ENCODE measurements around the gene MGMT. TPM values are rescaled to one million over a fixed set of nuclear protein-coding genes. Genes with fewer than 3 reads are reported as not detected.

MGMT gene
- total and polyA plus RNA-seq, 4 donors, result 28.2 to 79.1 (median 46.0) TPM

DNA sequence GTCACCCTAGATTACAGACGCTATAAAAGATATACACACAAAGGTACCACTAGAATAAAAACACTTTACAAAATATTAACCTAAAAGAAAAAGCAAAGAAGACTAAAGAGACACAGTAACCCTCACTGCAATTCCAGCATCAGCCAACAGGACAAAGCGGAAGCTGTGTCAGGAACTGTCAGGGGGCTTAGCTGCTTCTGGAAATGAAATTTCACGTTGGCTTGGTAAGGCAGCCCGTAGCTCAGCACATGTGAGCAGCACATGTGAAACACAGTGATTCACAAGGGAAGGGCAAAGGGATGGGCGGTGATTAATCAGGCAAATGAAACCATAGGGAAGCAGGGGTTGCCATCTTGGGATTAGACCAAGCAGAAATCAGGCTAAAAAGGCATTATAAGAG is 195.4 kb downstream of the MGMT start:
- peaks cover 0 to 8% (median 0%) of the 10 kb centered on the region in 4 donors for H3K36me3 ChIP-seq (ENCODE audit: control insufficient read depth in 4 of 4, insufficient read depth in 3 of 4, low read depth in 1 of 4, low read length in 3 of 4)
- H3K9ac ChIP-seq (ENCODE audit: low read depth in 1 of 2, low read length in 2 of 2), result no peak overlapping the region
- no peaks in the 10 kb centered on the region for H3K9me3 ChIP-seq (ENCODE audit: control insufficient read depth in 4 of 4, low read length in 3 of 4)
- no peak for DNase-seq (ENCODE audit: low spot score)
- no peaks in the 10 kb centered on the region for H3K27me3 ChIP-seq (ENCODE audit: control insufficient read depth in 4 of 4, insufficient read depth in 4 of 4, low read length in 3 of 4)
- no peak overlapping the region for H3K27ac ChIP-seq (ENCODE audit: low read depth in 1 of 2, low read length in 2 of 2)
- H3K4me3 ChIP-seq (ENCODE audit: low read depth in 1 of 3, low read length in 3 of 3), result no peak overlapping the region
- H3K4me1 ChIP-seq (ENCODE audit: control insufficient read depth in 4 of 4, insufficient read depth in 4 of 4, low read length in 3 of 4), result no peaks in the 10 kb centered on the region
- WGBS, result 96% methylated on average over 5 of the region's 5 CpGs
- no peak for TF ChIP-seq RAD21 (IDR thresholded peaks at IDR 0.05)
- no peak for TF ChIP-seq TAF1 (conservative IDR thresholded peaks at IDR 0.05)
- no peak for TF ChIP-seq HNF4A (conservative IDR thresholded peaks at IDR 0.05)
- TF ChIP-seq, protein P1, sequence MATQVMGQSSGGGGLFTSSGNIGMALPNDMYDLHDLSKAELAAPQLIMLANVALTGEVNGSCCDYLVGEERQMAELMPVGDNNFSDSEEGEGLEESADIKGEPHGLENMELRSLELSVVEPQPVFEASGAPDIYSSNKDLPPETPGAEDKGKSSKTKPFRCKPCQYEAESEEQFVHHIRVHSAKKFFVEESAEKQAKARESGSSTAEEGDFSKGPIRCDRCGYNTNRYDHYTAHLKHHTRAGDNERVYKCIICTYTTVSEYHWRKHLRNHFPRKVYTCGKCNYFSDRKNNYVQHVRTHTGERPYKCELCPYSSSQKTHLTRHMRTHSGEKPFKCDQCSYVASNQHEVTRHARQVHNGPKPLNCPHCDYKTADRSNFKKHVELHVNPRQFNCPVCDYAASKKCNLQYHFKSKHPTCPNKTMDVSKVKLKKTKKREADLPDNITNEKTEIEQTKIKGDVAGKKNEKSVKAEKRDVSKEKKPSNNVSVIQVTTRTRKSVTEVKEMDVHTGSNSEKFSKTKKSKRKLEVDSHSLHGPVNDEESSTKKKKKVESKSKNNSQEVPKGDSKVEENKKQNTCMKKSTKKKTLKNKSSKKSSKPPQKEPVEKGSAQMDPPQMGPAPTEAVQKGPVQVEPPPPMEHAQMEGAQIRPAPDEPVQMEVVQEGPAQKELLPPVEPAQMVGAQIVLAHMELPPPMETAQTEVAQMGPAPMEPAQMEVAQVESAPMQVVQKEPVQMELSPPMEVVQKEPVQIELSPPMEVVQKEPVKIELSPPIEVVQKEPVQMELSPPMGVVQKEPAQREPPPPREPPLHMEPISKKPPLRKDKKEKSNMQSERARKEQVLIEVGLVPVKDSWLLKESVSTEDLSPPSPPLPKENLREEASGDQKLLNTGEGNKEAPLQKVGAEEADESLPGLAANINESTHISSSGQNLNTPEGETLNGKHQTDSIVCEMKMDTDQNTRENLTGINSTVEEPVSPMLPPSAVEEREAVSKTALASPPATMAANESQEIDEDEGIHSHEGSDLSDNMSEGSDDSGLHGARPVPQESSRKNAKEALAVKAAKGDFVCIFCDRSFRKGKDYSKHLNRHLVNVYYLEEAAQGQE (IDR thresholded peaks at IDR 0.05), result no peak
- no peak for TF ChIP-seq EGR1 (IDR thresholded peaks at IDR 0.05; ENCODE audit: low read depth in 2 of 2)
- no peak for TF ChIP-seq GABPA (IDR thresholded peaks at IDR 0.05 in 1 of 2, conservative IDR thresholded peaks at IDR 0.05 in 1 of 2)
- TF ChIP-seq YY1 (IDR thresholded peaks at IDR 0.05), result no peak
- TF ChIP-seq NR2F2 (IDR thresholded peaks at IDR 0.05), result no peak
- no peak for TF ChIP-seq FOXA2 (IDR thresholded peaks at IDR 0.05)
- TF ChIP-seq HNF4G (IDR thresholded peaks at IDR 0.05), result no peak
- TF ChIP-seq FOXA1 (IDR thresholded peaks at IDR 0.05), result no peak
- TF ChIP-seq, protein P2, sequence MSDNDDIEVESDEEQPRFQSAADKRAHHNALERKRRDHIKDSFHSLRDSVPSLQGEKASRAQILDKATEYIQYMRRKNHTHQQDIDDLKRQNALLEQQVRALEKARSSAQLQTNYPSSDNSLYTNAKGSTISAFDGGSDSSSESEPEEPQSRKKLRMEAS (IDR thresholded peaks at IDR 0.05), result no peak
- TF ChIP-seq, protein P3, sequence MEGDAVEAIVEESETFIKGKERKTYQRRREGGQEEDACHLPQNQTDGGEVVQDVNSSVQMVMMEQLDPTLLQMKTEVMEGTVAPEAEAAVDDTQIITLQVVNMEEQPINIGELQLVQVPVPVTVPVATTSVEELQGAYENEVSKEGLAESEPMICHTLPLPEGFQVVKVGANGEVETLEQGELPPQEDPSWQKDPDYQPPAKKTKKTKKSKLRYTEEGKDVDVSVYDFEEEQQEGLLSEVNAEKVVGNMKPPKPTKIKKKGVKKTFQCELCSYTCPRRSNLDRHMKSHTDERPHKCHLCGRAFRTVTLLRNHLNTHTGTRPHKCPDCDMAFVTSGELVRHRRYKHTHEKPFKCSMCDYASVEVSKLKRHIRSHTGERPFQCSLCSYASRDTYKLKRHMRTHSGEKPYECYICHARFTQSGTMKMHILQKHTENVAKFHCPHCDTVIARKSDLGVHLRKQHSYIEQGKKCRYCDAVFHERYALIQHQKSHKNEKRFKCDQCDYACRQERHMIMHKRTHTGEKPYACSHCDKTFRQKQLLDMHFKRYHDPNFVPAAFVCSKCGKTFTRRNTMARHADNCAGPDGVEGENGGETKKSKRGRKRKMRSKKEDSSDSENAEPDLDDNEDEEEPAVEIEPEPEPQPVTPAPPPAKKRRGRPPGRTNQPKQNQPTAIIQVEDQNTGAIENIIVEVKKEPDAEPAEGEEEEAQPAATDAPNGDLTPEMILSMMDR (IDR thresholded peaks at IDR 0.05; ENCODE audit: low read depth, low read length, missing input control), result no peak
- TF ChIP-seq, protein P4, sequence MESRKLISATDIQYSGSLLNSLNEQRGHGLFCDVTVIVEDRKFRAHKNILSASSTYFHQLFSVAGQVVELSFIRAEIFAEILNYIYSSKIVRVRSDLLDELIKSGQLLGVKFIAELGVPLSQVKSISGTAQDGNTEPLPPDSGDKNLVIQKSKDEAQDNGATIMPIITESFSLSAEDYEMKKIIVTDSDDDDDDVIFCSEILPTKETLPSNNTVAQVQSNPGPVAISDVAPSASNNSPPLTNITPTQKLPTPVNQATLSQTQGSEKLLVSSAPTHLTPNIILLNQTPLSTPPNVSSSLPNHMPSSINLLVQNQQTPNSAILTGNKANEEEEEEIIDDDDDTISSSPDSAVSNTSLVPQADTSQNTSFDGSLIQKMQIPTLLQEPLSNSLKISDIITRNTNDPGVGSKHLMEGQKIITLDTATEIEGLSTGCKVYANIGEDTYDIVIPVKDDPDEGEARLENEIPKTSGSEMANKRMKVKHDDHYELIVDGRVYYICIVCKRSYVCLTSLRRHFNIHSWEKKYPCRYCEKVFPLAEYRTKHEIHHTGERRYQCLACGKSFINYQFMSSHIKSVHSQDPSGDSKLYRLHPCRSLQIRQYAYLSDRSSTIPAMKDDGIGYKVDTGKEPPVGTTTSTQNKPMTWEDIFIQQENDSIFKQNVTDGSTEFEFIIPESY (IDR thresholded peaks at IDR 0.05), result no peak
- TF ChIP-seq SP1 (IDR thresholded peaks at IDR 0.05), result no peak
- no peak for TF ChIP-seq RXRA (IDR thresholded peaks at IDR 0.05)
- TF ChIP-seq, protein P5, sequence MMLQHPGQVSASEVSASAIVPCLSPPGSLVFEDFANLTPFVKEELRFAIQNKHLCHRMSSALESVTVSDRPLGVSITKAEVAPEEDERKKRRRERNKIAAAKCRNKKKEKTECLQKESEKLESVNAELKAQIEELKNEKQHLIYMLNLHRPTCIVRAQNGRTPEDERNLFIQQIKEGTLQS (IDR thresholded peaks at IDR 0.05), result no peak

Measured in liver (tissue), 9 donors.